ENCODE data around the gene ARID5B. TPM values are rescaled to one million over a fixed set of nuclear protein-coding genes. Genes with fewer than 3 reads are reported as not detected.

Gene ARID5B
- total RNA-seq, 1 experiment from 2014 or later: 0.04 TPM

GRCh38 chr10:61890430-61890829 lies 11.1 kb upstream of the ARID5B start:
- no peak for DNase-seq
- Histone ChIP-seq H2BK120ac (ENCODE audit: low read depth, low read length, poor library complexity, severe bottlenecking) (no peak overlapping the region), H3K23ac (ENCODE audit: insufficient read length, low read depth, low read length) (no peak overlapping the region), H3K79me1 (ENCODE audit: insufficient read depth, low read depth, low read length, poor library complexity, severe bottlenecking) (no peaks in the 10 kb centered on the region), H2AFZ (ENCODE audit: low read length) (no peak overlapping the region), H2BK12ac (ENCODE audit: insufficient read length, low read depth, low read length) (no peak overlapping the region), H3K56ac (ENCODE audit: insufficient read length, low read depth, low read length) (no peak overlapping the region), H4K91ac (ENCODE audit: insufficient read length, low read depth, low read length) (no peak overlapping the region), H2BK5ac (ENCODE audit: insufficient read length, low read length) (no peak overlapping the region), H2BK20ac (ENCODE audit: low read depth, low read length, poor library complexity, severe bottlenecking) (no peak overlapping the region), H3T11ph (ENCODE audit: low read length) (no peak overlapping the region), H3K4ac (ENCODE audit: low read depth, low read length) (no peak overlapping the region), H2BK15ac (ENCODE audit: low read depth, low read length) (no peak overlapping the region), H3K4me2 (ENCODE audit: insufficient read depth, insufficient read length, low read length) (no peak overlapping the region), H3K27me3 (ENCODE audit: insufficient read depth, low read length) (no peaks in the 10 kb centered on the region), H3K79me2 (ENCODE audit: insufficient read depth, low read length) (no peaks in the 10 kb centered on the region), H3K14ac (ENCODE audit: insufficient read depth, low read length) (no peak overlapping the region), H4K5ac (ENCODE audit: insufficient read length, low read depth, low read length) (no peak overlapping the region), H4K20me1 (ENCODE audit: control insufficient read depth, insufficient read depth, insufficient read length) (no peaks in the 10 kb centered on the region), H3K4me1 (ENCODE audit: insufficient read depth, low read length) (no peaks in the 10 kb centered on the region), H3K9ac (ENCODE audit: extremely low read depth, insufficient read length, low read length) (no peak overlapping the region), H4K8ac (replicated peaks; ENCODE audit: insufficient read length, low read depth, low read length) (no peak overlapping the region), H2AK5ac (ENCODE audit: insufficient read length, low read length) (no peak overlapping the region), H3K23me2 (ENCODE audit: insufficient read length, low read depth, low read length, poor library complexity, severe bottlenecking) (no peaks in the 10 kb centered on the region), H3K27ac (ENCODE audit: insufficient read length, low read depth, low read length) (no peak overlapping the region), H3K9me3 (ENCODE audit: control insufficient read depth, low read depth, low read length) (no peaks in the 10 kb centered on the region), H3K18ac (ENCODE audit: insufficient read length, low read depth, low read length) (no peak overlapping the region)
- H3K27ac Mint-ChIP-seq: no peak overlapping the region
- H3K27me3 Mint-ChIP-seq (ENCODE audit: low read depth): peaks cover 1% of the 10 kb centered on the region; the same call in 1 of the 2 replicates
- H3K36me3 Mint-ChIP-seq (ENCODE audit: insufficient read depth in 1 of 3, low read depth in 3 of 3): no peaks in the 10 kb centered on the region; a peak in 1 of 7 replicates
- H3K4me1 Mint-ChIP-seq: no peaks in the 10 kb centered on the region
- no peaks in the 10 kb centered on the region for H3K9me3 Mint-ChIP-seq
- TF ChIP-seq CTCF (conservative IDR thresholded peaks at IDR 0.05): no peak
- H3K4me3 Mint-ChIP-seq: no peak overlapping the region
